ENCODE results near the gene PLN. TPM values are rescaled to one million over a fixed set of nuclear protein-coding genes. Genes with fewer than 3 reads are reported as not detected.

Gene PLN
- total RNA-seq, 4 donors from 2014 or later: 6.1 to 14.2 (median 8.5) TPM

- no peak for TF ChIP-seq CTCF (IDR thresholded peaks at IDR 0.05; ENCODE audit: low read depth)
Observed at GRCh38 chr6:118589649-118590365, 41.7 kb downstream of the PLN start.

- no peak for TF ChIP-seq CTCF (IDR thresholded peaks at IDR 0.05; ENCODE audit: low read depth)
Observed at GRCh38 chr6:118591897-118592296, 43.8 kb downstream of the PLN start.

GRCh38 chr6:118594877-118595276 lies 46.8 kb downstream of the PLN start:
- TF ChIP-seq CTCF (IDR thresholded peaks at IDR 0.05; ENCODE audit: low read depth): no peak

- TF ChIP-seq CTCF (IDR thresholded peaks at IDR 0.05; ENCODE audit: low read depth): no peak
Observed at GRCh38 chr6:118596774-118597320, 48.8 kb downstream of the PLN start.

- no peak for TF ChIP-seq CTCF (IDR thresholded peaks at IDR 0.05; ENCODE audit: low read depth)
Observed at GRCh38 chr6:118597636-118598035, 49.5 kb downstream of the PLN start.

GRCh38 chr6:118598324-118598723 lies 50.2 kb downstream of the PLN start:
- no peak for TF ChIP-seq CTCF (IDR thresholded peaks at IDR 0.05; ENCODE audit: low read depth)

GRCh38 chr6:118602300-118602699 lies 54.2 kb downstream of the PLN start:
- no peak for TF ChIP-seq CTCF (IDR thresholded peaks at IDR 0.05; ENCODE audit: low read depth)
